ENCODE results near the gene ZNF385B. TPM values are rescaled to one million over a fixed set of nuclear protein-coding genes. Genes with fewer than 3 reads are reported as not detected.
"Not testable (repeated sequence)": the region's sequence is repeated elsewhere in the genome, so short reads cannot be mapped to it uniquely, and the experiment has no call there.

ZNF385B gene
- total and polyA plus RNA-seq, 9 donors: 4.8 to 20.9 (median 9.1) TPM

GRCh38 chr2:179467960-179468359 lies 393.5 kb downstream of the ZNF385B start:
- DNase-seq: no peak
- Histone ChIP-seq H3K36me3 (no peaks in the 10 kb centered on the region), H3K4me1 (ENCODE audit: insufficient read depth) (no peaks in the 10 kb centered on the region), H3K4me3 (no peak overlapping the region), H3K27ac (no peak overlapping the region), H3K27me3 (no peaks in the 10 kb centered on the region), H3K9me3 (no peaks in the 10 kb centered on the region)
- intact Hi-C loops (cut with DNase I): no loop called here
- TF ChIP-seq CTCF (IDR thresholded peaks at IDR 0.05) (no peak), POLR2A (IDR thresholded peaks at IDR 0.05) (no peak), EP300 (IDR thresholded peaks at IDR 0.05) (no peak)
- WGBS, 3 donors: 92 to 96% (median 93%) methylated on average over 1 of the region's 1 CpG

- no peak for TF ChIP-seq EP300 (IDR thresholded peaks at IDR 0.05)
- no peak for TF ChIP-seq POLR2A (IDR thresholded peaks at IDR 0.05)
- no peak for TF ChIP-seq CTCF (IDR thresholded peaks at IDR 0.05)
- intact Hi-C loops (cut with DNase I): no loop called here
These were observed 394.3 kb downstream of the ZNF385B start for GRCh38 chr2:179467111-179467510.

GRCh38 chr2:179461420-179461819 lies 400.0 kb downstream of the ZNF385B start:
- no peaks in the 10 kb centered on the region for H3K9me3 ChIP-seq
- H3K27ac ChIP-seq: no peak overlapping the region
- no peak overlapping the region for H3K4me3 ChIP-seq
- H3K27me3 ChIP-seq: no peaks in the 10 kb centered on the region
- no peak for TF ChIP-seq CTCF (IDR thresholded peaks at IDR 0.05)
- no peak for TF ChIP-seq POLR2A (IDR thresholded peaks at IDR 0.05)
- TF ChIP-seq EP300 (IDR thresholded peaks at IDR 0.05): no peak
- intact Hi-C loops (cut with DNase I): no loop called here
- DNase-seq: no peak
- no peaks in the 10 kb centered on the region for H3K4me1 ChIP-seq (ENCODE audit: insufficient read depth)
- no peaks in the 10 kb centered on the region for H3K36me3 ChIP-seq

More at GRCh38 chr2:179467111-179467510, 394.3 kb downstream of the ZNF385B start:
- no peak overlapping the region for H3K4me3 ChIP-seq
- no peak for DNase-seq
- no peak overlapping the region for H3K27ac ChIP-seq
- H3K4me1 ChIP-seq (ENCODE audit: insufficient read depth): no peaks in the 10 kb centered on the region
- H3K9me3 ChIP-seq: no peaks in the 10 kb centered on the region
- H3K27me3 ChIP-seq: no peaks in the 10 kb centered on the region
- no peaks in the 10 kb centered on the region for H3K36me3 ChIP-seq

GRCh38 chr2:179460181-179460929 lies 401.1 kb downstream of the ZNF385B start:
- Histone ChIP-seq H3K9me3 (no peaks in the 10 kb centered on the region), H3K4me3 (no peak overlapping the region), H3K27ac (no peak overlapping the region), H3K27me3 (no peaks in the 10 kb centered on the region), H3K36me3 (no peaks in the 10 kb centered on the region), H3K4me1 (ENCODE audit: insufficient read depth) (no peaks in the 10 kb centered on the region)
- DNase-seq: peak in 1 of 5 donors; percentile 26
- 18 to 23% (median 23%) methylated on average over 4 of the region's 4 CpGs for WGBS, 3 donors
- no peak for TF ChIP-seq POLR2A (IDR thresholded peaks at IDR 0.05)
- no peak for TF ChIP-seq CTCF (IDR thresholded peaks at IDR 0.05)
- TF ChIP-seq EP300 (IDR thresholded peaks at IDR 0.05): no peak
- intact Hi-C loops (cut with DNase I): no loop called here

- H3K9me3 ChIP-seq; intact Hi-C loops (cut with DNase I); H3K27me3 ChIP-seq; H3K4me3 ChIP-seq; H3K27ac ChIP-seq; DNase-seq; H3K4me1 ChIP-seq (ENCODE audit: insufficient read depth); H3K36me3 ChIP-seq: not testable (repeated sequence)
- WGBS, 3 donors: 89 to 92% (median 90%) methylated on average over 5 of the region's 5 CpGs
These were observed 403.3 kb downstream of the ZNF385B start for GRCh38 chr2:179458113-179458512.

Data from ovary (tissue), 9 donors.